Parathyroid adenoma (tissue), 2 donors: ENCODE data around the gene RAN.
"Not testable (repeated sequence)": the region's sequence is repeated elsewhere in the genome, so short reads cannot be mapped to it uniquely, and the experiment has no call there.

Experiments used
- H2AFZ ChIP-seq: fragments of 300-600 bp; sonication (generic); one replicate; pipeline ENCODE4 v1.7.0; 2017; ENCODE audit warnings: antibody characterized with exemption, mild to moderate bottlenecking
- H3K27ac ChIP-seq: fragments of 300-600 bp; sonication (generic); one replicate; pipeline ENCODE4 v1.7.0; 2017
- H3K27me3 ChIP-seq: fragments of 300-600 bp; sonication (generic); one replicate; pipeline ENCODE4 v1.7.0; 2017; ENCODE audit warnings: low read length; ENCODE audit not compliant: control insufficient read depth, insufficient read depth
- H3K36me3 ChIP-seq: fragments of 300-600 bp; sonication (generic); one replicate; pipeline ENCODE4 v1.7.0; 2017; ENCODE audit warnings: low read length; ENCODE audit not compliant: control insufficient read depth, insufficient read depth
- H3K4me1 ChIP-seq: fragments of 300-600 bp; sonication (generic); one replicate; pipeline ENCODE4 v1.7.0; 2017; ENCODE audit warnings: control low read depth
- H3K4me2 ChIP-seq: fragments of 300-600 bp; sonication (generic); one replicate; pipeline ENCODE4 v1.7.0; 2017; ENCODE audit warnings: low read length
- H3K4me3 ChIP-seq: fragments of 300-600 bp; sonication (generic); one replicate; pipeline ENCODE4 v1.7.0; 2017; ENCODE audit warnings: low read depth, low read length
- H3K79me2 ChIP-seq: fragments of 300-600 bp; sonication (generic); one replicate; pipeline ENCODE4 v1.7.0; 2017; ENCODE audit warnings: control low read depth
- H3K9ac ChIP-seq: fragments of 300-600 bp; sonication (generic); one replicate; pipeline ENCODE4 v1.7.0; 2017; ENCODE audit warnings: mild to moderate bottlenecking
- H3K9me3 ChIP-seq: fragments of 300-600 bp; sonication (generic); one replicate; pipeline ENCODE4 v1.7.0; 2017; ENCODE audit warnings: low read length; ENCODE audit not compliant: control insufficient read depth
- CTCF ChIP-seq: fragments of 300-600 bp; sonication (generic); IDR thresholded peaks from one replicate; pipeline ENCODE4 v1.7.0; 2017; ENCODE audit warnings: antibody characterized with exemption, mild to moderate bottlenecking
- donor health status: primary hyperparathyroidism.

The RAN gene

GRCh38 chr12:130838951-130839769 lies 32.7 kb upstream of the RAN start, which contains the start of gene STX2:
Gene STX2 (minus strand): TSS chr12:130839250. CDS start chr12:130839099, 151 bp downstream.
- H3K4me3 ChIP-seq, result peak within 1 kb of the TSS; percentile 54
- H2AFZ ChIP-seq, result peak within 1 kb of the TSS; percentile 94
- peaks cover 7% of the 10 kb centered on the region for H3K79me2 ChIP-seq
- no peak within 1 kb of the TSS for H3K9ac ChIP-seq
- H3K36me3 ChIP-seq, result no peaks in the 10 kb centered on the region
- peak within 1 kb of the TSS; percentile 94 for H3K4me2 ChIP-seq
- no peaks in the 10 kb centered on the region for H3K27me3 ChIP-seq
- no peaks in the 10 kb centered on the region for H3K9me3 ChIP-seq
- peak within 1 kb of the TSS; percentile 30 for H3K27ac ChIP-seq
- peaks cover 9% of the 10 kb centered on the region for H3K4me1 ChIP-seq
- peak; percentile 22 for TF ChIP-seq CTCF

GRCh38 chr12:130839770-130840404 lies 32.0 kb upstream of the RAN start:
- no peaks in the 10 kb centered on the region for H3K36me3 ChIP-seq
- H3K9me3 ChIP-seq, result no peaks in the 10 kb centered on the region
- peak overlapping the region; percentile 94 for H3K4me2 ChIP-seq
- H2AFZ ChIP-seq, result peak overlapping the region; percentile 92
- H3K9ac ChIP-seq, result no peak overlapping the region
- peak overlapping the region; percentile 54 for H3K4me3 ChIP-seq
- no peaks in the 10 kb centered on the region for H3K27me3 ChIP-seq
- no peak overlapping the region for H3K27ac ChIP-seq
- peaks cover 9% of the 10 kb centered on the region for H3K4me1 ChIP-seq
- TF ChIP-seq CTCF, result no peak
- peaks cover 7% of the 10 kb centered on the region for H3K79me2 ChIP-seq

- H3K27me3 ChIP-seq, result no peaks in the 10 kb centered on the region
- H3K4me2 ChIP-seq, result no peak overlapping the region
- no peaks in the 10 kb centered on the region for H3K36me3 ChIP-seq
- no peak for TF ChIP-seq CTCF
- no peak overlapping the region for H2AFZ ChIP-seq
- no peaks in the 10 kb centered on the region for H3K79me2 ChIP-seq
- H3K9ac ChIP-seq, result no peak overlapping the region
- H3K4me3 ChIP-seq, result no peak overlapping the region
- no peaks in the 10 kb centered on the region for H3K9me3 ChIP-seq
- H3K4me1 ChIP-seq, result peaks cover 9% of the 10 kb centered on the region
- H3K27ac ChIP-seq, result no peak overlapping the region
Observed at GRCh38 chr12:130846369-130846768, 25.5 kb upstream of the RAN start.

- H3K27me3 ChIP-seq, result no peaks in the 10 kb centered on the region
- no peak overlapping the region for H3K9ac ChIP-seq
- peaks cover 9% of the 10 kb centered on the region for H3K4me1 ChIP-seq
- H3K4me3 ChIP-seq, result no peak overlapping the region
- no peak overlapping the region for H3K4me2 ChIP-seq
- H3K79me2 ChIP-seq, result no peaks in the 10 kb centered on the region
- no peaks in the 10 kb centered on the region for H3K9me3 ChIP-seq
- no peaks in the 10 kb centered on the region for H3K36me3 ChIP-seq
- no peak for TF ChIP-seq CTCF
- H3K27ac ChIP-seq, result no peak overlapping the region
- H2AFZ ChIP-seq, result no peak overlapping the region
Observed at GRCh38 chr12:130847112-130847511, 24.8 kb upstream of the RAN start.

- H3K27me3 ChIP-seq, result not testable (repeated sequence)
Observed at GRCh38 chr12:130848105-130848504, 23.8 kb upstream of the RAN start.

GRCh38 chr12:130848785-130849305 lies 23.0 kb upstream of the RAN start:
- not testable (repeated sequence) for H3K27ac ChIP-seq, H3K27me3 ChIP-seq, H3K9ac ChIP-seq, H3K4me2 ChIP-seq, H3K79me2 ChIP-seq, H3K4me1 ChIP-seq, H3K9me3 ChIP-seq, H2AFZ ChIP-seq, H3K4me3 ChIP-seq, H3K36me3 ChIP-seq

More at GRCh38 chr12:130848105-130848504, 23.8 kb upstream of the RAN start:
- not testable (repeated sequence) for H3K9me3 ChIP-seq, H2AFZ ChIP-seq, H3K4me3 ChIP-seq, H3K79me2 ChIP-seq, H3K36me3 ChIP-seq, H3K4me1 ChIP-seq, H3K9ac ChIP-seq, H3K27ac ChIP-seq, H3K4me2 ChIP-seq
